ENCODE measurements around the gene PTGIS. TPM values are rescaled to one million over a fixed set of nuclear protein-coding genes. Genes with fewer than 3 reads are reported as not detected.

Gene PTGIS
- total RNA-seq, 1 donor from 2014 or later, result 45.3 TPM

DNA sequence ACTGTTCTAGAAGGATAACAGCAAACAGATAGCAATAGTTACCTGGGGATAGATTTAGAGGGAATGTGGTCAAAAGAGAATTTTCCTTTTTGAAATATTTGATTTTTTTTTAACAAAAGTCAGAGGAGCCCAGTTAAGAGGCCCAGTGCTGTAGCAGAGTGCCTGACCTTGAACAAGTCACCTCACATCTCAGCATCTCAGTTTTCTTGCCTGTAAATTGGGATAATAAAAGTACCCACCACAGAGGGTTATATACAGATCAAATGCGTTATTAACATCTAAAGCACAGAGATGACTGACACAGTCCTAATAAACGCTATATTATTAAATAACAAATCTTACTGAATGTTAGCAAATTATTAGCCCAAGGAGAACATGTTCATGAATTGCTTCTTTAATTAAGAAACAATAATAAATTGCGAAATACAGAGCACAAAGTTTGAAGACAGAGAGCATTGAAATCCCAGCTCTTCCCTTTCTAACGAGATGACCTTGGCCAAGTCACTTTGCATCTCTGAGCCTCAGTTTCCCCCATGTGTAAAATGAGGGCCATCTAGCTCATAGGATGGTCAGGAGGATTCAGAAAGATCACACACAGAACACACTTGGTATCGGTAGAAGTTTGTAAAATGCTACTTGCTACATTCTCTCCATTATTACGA is 35.5 kb downstream of the PTGIS start:
- DNase-seq (ENCODE audit: low spot score), result no peak

- DNase-seq (ENCODE audit: low spot score), result no peak
These were observed 38.5 kb downstream of the PTGIS start for GRCh38 chr20:49529470-49529869.

DNA sequence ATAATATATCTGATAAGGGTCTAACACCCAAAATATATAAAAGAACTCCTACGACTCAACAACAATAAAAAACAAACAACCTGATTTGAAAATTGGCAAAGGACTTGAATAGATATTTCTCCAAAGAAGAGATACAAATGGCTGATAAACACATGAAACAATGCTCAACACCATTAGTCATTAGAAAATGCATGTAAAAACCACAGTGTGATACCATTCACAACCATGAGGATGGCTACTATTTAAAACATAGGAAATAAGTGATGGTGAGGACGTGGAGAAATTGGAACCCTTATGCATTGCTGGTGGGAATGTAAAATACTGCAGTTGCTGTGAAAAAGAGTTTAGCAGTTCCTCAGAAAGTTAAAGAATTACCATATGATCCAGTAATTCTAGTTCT is 41.4 kb downstream of the PTGIS start:
- no peak for DNase-seq (ENCODE audit: low spot score)

DNA sequence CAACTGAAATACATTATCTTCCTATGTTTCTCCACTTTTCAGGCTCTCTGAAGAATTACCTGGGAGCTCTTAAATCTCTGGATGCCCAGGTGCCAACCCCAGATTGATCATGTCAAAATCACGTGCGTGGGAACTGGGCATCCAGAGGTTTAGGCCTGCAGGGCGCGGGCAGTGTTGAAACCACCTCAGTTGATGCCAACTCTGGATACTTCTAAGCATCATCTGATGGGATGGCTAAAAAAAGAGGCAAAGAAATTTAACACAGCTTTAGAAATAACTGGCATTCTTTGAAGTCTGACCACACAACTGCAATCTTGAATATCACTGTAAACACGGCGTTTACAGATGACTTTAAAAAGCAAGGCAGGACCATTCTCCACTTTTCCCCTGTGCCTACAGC is 41.9 kb downstream of the PTGIS start:
- DNase-seq (ENCODE audit: low spot score), result no peak

GRCh38 chr20:49523767-49524360 is 44.1 kb downstream of the PTGIS start:
- no peak for DNase-seq (ENCODE audit: low spot score)

- DNase-seq (ENCODE audit: low spot score), result no peak
These were observed 46.6 kb downstream of the PTGIS start for GRCh38 chr20:49521356-49521755.

- DNase-seq (ENCODE audit: low spot score), result no peak
These were observed 48.1 kb downstream of the PTGIS start for GRCh38 chr20:49519777-49520359.

GRCh38 chr20:49519212-49519712 is 48.7 kb downstream of the PTGIS start:
- DNase-seq (ENCODE audit: low spot score), result no peak

DNA sequence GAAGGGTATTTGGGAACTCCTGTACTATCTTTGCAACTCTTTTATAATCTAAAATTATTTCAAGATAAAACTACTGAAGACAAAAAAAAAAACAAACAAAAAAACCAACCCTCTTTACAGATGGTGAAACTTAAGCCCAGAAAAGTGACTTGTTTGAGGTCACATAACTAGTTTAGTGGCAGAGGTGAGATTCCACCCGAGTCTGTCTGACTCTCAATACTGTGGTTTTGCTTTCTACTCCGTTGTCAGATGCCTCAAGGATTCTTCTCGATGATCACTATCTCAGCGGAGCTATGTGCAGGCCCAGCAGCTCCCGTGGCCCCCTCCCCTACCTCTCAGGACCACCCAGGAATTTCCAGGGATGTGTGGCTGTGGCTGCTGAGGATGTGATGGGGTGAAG is 49.4 kb downstream of the PTGIS start:
- no peak for DNase-seq (ENCODE audit: low spot score)

- no peak for DNase-seq (ENCODE audit: low spot score)
These were observed 50.2 kb downstream of the PTGIS start for GRCh38 chr20:49517805-49518100.

GRCh38 chr20:49516916-49517804 is 50.8 kb downstream of the PTGIS start:
- DNase-seq (ENCODE audit: low spot score), result no peak

- DNase-seq (ENCODE audit: low spot score), result no peak
These were observed 52.4 kb downstream of the PTGIS start for GRCh38 chr20:49515586-49515985.

- no peak for DNase-seq (ENCODE audit: low spot score)
These were observed 54.4 kb downstream of the PTGIS start for GRCh38 chr20:49513517-49513916.

GRCh38 chr20:49513009-49513408 is 54.9 kb downstream of the PTGIS start:
- no peak for DNase-seq (ENCODE audit: low spot score)

GRCh38 chr20:49511788-49512525 is 56.0 kb downstream of the PTGIS start:
- DNase-seq (ENCODE audit: low spot score), result no peak

DNA sequence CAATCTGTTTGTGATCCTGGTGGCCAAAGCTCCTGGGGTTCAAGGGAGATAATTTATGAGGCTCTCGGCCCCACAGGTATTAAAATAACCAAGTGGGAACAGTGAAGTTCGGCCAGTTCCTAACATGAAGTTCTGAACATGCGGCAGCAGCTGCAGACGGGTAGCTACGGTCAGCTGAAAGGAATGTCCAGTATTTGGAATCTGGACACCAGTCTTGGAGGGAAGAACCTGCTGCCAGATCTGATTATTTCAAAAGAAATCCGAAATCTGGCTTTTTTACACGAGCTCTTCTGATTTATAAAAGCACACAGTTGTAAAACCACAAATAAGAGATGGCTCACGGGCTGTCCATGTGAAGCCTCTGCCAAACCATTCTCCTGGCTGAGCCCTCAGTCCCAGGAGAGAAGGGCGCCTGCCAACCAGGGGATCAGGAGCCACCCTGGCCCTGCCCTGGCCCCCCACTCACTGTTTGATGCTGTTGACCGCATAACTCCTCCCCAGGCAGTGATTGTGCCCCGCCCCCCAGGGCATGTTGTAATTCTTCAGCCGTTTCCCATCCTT is 57.3 kb downstream of the PTGIS start:
- DNase-seq (ENCODE audit: low spot score), result peak; percentile 91

DNA sequence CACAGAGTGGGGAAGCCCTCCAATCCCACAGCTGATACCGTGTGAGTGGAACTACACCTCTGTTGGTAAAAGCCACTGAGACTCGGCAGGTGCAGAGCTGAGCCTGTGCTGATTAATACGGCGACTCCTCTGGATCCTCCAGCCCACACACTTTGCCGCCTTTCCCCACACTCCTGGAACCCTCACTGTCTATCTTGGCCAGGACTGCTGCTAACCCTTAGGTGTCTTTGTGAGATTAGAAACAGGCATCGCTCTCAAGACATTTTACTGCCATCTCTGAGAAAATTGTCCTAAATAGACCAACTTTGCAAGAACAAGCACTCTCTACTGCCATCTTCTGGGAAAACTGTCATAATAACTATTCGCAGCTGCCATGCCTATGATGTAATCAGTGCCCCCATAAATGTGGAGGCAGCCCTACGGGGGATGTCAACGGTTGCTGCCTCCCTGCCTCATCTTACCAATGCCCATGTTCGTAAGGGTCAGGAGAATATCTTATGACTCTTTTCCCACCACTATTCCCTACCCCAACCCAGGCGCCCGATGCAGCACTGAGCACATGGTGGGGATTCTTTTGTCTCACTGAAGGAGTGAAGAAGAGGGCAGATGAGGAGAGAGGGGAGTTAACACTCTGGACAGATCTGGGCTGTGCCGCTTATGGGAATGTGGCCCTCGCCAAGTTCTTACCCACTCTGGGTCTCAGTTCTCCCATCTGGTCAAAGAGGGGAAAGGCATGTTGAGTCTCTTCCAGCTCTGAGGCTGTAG is 59.3 kb downstream of the PTGIS start:
- peak; percentile 59 for DNase-seq (ENCODE audit: low spot score)

DNA sequence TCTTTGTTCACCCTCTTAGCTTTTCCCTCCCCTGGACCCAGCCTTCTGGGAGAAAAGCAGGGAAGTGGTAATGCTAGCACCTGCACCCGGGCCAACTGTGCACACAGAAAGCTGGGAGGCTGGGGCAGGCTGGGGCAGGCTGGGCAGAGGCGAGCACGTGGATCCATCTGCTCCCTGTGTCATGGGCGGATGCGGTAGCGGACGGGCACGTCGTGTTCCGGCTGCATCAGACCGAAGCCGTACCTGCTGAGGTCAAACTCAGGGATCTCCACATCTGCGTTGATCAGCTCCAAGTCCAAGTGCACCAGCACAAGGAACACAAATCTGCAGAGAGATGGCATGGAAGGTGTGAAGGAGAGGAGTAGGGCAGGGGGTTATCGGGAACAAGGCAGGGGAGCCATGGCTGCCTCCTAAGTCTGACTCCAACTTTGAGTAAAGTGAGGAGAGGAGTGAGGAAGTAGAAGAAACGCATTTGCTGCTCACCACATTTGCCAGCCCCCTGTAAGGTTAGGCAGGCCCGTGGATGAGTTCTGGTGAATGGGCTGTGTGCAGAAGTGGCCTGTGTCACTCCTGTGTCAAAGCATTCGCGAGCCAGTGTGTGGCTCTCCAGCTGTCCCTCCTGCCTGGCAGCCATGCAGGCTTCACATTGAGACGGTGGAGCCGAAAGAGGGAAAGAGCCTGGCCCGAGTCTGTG is 60.0 kb downstream of the PTGIS start:
- DNase-seq (ENCODE audit: low spot score), result no peak

GRCh38 chr20:49505518-49505917 is 62.4 kb downstream of the PTGIS start:
- DNase-seq (ENCODE audit: low spot score), result peak; percentile 81

- DNase-seq (ENCODE audit: low spot score), result no peak
These were observed 64.8 kb downstream of the PTGIS start for GRCh38 chr20:49503176-49503575.

All from umbilical cord (tissue), 2 donors.